ENCODE data around the gene NDUFAF8.
A peak's percentile ranks its signal among the peaks of the same experiment; 100 is the strongest.

- TF ChIP-seq EZH2 (IDR thresholded peaks at IDR 0.05; ENCODE audit: borderline replicate concordance, low read depth, low read length, severe bottlenecking), result no peak
- TF ChIP-seq, protein P1, sequence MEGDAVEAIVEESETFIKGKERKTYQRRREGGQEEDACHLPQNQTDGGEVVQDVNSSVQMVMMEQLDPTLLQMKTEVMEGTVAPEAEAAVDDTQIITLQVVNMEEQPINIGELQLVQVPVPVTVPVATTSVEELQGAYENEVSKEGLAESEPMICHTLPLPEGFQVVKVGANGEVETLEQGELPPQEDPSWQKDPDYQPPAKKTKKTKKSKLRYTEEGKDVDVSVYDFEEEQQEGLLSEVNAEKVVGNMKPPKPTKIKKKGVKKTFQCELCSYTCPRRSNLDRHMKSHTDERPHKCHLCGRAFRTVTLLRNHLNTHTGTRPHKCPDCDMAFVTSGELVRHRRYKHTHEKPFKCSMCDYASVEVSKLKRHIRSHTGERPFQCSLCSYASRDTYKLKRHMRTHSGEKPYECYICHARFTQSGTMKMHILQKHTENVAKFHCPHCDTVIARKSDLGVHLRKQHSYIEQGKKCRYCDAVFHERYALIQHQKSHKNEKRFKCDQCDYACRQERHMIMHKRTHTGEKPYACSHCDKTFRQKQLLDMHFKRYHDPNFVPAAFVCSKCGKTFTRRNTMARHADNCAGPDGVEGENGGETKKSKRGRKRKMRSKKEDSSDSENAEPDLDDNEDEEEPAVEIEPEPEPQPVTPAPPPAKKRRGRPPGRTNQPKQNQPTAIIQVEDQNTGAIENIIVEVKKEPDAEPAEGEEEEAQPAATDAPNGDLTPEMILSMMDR (IDR thresholded peaks at IDR 0.05; ENCODE audit: borderline replicate concordance, extremely low read depth, low read length, poor library complexity, severe bottlenecking), result peak; percentile 38
Observed at GRCh38 chr17:81254955-81255717, 16.0 kb downstream of the NDUFAF8 start.

Measured in DND-41 (cell line).